Vagina (tissue), 2 donors: Measurements from ENCODE around the gene COBL.

Experiments
- POLR2A ChIP-seq, 2 donors: fragments of 450-650 bp; IDR thresholded peaks; one replicate each; pipeline ENCODE4 v1.6.1; 2017; ENCODE audit warnings: antibody characterized with exemption in 2 of 2, mild to moderate bottlenecking in 2 of 2, moderate library complexity in 2 of 2
- TF ChIP-seq, protein P1 (sequence below), 3 experiments: fragments of 450-650 bp in 2 of 3; fragments of 200-600 bp in 1 of 3; sonication (generic) in 1 of 3; IDR thresholded peaks; one replicate each; pipeline ENCODE4 v1.5.1; 2017 to 2019; ENCODE audit warnings: antibody characterized with exemption in 3 of 3, mild to moderate bottlenecking in 2 of 3, moderate library complexity in 2 of 3

DNA sequence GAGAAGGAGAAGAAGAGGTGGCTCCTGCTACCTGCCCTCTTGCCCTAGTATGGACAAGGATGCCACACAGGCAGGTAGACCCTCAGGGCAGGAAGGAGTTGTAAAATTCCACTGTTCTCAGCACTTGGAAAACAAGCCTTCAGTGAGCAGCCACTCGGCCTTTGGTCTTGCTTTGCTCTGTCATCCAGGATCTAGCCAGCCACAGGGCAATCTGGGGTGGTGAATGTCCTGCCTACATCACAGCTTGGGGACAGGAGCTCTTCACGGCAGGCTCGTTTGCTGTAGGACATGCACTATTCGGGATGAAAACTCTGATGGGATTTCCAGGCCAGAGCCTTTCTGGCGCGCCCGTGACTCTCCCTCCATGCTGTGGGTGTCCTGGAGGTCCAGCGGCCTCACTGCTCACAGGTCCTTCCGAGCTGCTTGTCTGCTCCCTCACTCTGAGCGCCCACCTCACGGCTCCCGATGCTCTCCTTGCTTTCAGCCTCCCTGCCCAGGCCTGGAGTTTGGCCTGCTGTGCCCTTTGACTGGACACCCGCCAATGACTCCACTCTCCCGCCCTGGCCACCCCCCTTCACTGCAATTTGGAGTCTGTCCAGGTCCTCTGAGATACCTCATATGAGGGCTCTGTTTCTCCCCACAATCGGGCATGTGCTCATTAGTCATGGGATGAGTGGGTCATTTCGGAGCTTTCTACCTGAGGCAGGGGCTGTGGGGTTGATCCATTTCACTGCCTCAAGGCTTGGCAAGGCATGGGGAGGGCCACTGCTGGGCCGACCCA is 306.7 kb downstream of the COBL start:
- TF ChIP-seq, protein P1, sequence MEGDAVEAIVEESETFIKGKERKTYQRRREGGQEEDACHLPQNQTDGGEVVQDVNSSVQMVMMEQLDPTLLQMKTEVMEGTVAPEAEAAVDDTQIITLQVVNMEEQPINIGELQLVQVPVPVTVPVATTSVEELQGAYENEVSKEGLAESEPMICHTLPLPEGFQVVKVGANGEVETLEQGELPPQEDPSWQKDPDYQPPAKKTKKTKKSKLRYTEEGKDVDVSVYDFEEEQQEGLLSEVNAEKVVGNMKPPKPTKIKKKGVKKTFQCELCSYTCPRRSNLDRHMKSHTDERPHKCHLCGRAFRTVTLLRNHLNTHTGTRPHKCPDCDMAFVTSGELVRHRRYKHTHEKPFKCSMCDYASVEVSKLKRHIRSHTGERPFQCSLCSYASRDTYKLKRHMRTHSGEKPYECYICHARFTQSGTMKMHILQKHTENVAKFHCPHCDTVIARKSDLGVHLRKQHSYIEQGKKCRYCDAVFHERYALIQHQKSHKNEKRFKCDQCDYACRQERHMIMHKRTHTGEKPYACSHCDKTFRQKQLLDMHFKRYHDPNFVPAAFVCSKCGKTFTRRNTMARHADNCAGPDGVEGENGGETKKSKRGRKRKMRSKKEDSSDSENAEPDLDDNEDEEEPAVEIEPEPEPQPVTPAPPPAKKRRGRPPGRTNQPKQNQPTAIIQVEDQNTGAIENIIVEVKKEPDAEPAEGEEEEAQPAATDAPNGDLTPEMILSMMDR (IDR thresholded peaks at IDR 0.05), result no peak
- no peak for TF ChIP-seq POLR2A (IDR thresholded peaks at IDR 0.05)
